Measurements from ENCODE around the gene TSEN34.

- TF ChIP-seq CTCF (conservative IDR thresholded peaks at IDR 0.05; ENCODE audit: low read depth, low read length) (no peak), EZH2 (IDR thresholded peaks at IDR 0.05; ENCODE audit: borderline replicate concordance, low read depth, low read length, poor library complexity, severe bottlenecking) (no peak)
Measured at GRCh38 chr19:54191011-54191810, at the start of gene TSEN34.
